Colonic mucosa (tissue), 4 donors: ENCODE data around the gene CHRDL1. TPM values are rescaled to one million over a fixed set of nuclear protein-coding genes. Genes with fewer than 3 reads are reported as not detected.

Experiments
- DNase-seq: peaks from one replicate; pipeline ENCODE4 v3.0.0-alpha.2; 2020
- H3K27ac ChIP-seq: fragments of 200-600 bp; one replicate; pipeline ENCODE4 v1.8.0; 2021
- H3K27me3 ChIP-seq: fragments of 200-600 bp; one replicate; pipeline ENCODE4 v1.8.0; 2021
- H3K36me3 ChIP-seq: fragments of 200-600 bp; one replicate; pipeline ENCODE4 v1.8.0; 2021
- H3K4me1 ChIP-seq: fragments of 200-600 bp; one replicate; pipeline ENCODE4 v1.8.0; 2021; ENCODE audit warnings: mild to moderate bottlenecking
- H3K4me3 ChIP-seq: fragments of 200-600 bp; one replicate; pipeline ENCODE4 v1.8.0; 2021
- H3K9ac ChIP-seq, 2 donors: one replicate each; pipeline ENCODE4 v1.7.0; 2013; ENCODE audit warnings: control low read depth in 2 of 2, low read depth in 2 of 2, low read length in 2 of 2
- H3K9me3 ChIP-seq: fragments of 200-600 bp; one replicate; pipeline ENCODE4 v1.8.0; 2021
- intact Hi-C: fragments of 100-400 bp; cut with DNase I; formaldehyde crosslinking; loops from one replicate; pipeline ENCODE4 v1.14.1; 2022
- total RNA-seq, 2 donors: library from RNA; stranded (reverse); fragmentation: NEBNext Ultra II Directional in 1 of 2; extraction: Animal tissue kit (Norgen Biotek cat#: 25700) in 1 of 2; gene quantifications; one replicate each; pipeline ENCODE4 v1.2.1, GENCODE V29; 2021
- TF ChIP-seq, protein P1 (sequence below): fragments of 200-600 bp; IDR thresholded peaks from one replicate; pipeline ENCODE4 v1.8.0; 2022; ENCODE audit warnings: antibody characterized with exemption, mild to moderate bottlenecking
- donor health status: healthy.
- donor health status: DM: no; HTN: no; CAD: no.
- donor health status: DM: no; HTN: no; CAD: no.

Gene CHRDL1
- total RNA-seq, 2 donors from 2014 or later, result 2.2 to 18.3 TPM

DNA sequence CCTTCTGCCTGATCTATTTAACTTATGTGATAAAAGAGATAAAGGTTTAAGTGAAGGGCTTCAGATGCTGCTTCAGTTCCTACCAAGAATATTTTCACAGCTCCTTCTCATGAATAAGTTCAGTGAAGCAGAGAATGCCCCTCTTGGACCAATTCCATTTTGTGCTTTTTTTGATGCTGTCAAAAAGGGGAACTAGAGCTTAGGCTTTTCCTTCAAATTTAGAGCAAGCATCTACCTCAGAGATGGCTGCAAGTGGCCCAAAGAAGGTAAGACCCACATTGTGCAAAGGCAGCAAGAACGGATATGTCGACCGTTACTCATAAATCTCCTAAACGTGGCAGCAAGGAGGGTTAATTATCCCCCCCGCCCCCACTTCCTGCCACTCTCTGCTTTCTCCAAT is 4.5 kb downstream of the CHRDL1 start:
- intact Hi-C loops, result no loop called here
- TF ChIP-seq, protein P1, sequence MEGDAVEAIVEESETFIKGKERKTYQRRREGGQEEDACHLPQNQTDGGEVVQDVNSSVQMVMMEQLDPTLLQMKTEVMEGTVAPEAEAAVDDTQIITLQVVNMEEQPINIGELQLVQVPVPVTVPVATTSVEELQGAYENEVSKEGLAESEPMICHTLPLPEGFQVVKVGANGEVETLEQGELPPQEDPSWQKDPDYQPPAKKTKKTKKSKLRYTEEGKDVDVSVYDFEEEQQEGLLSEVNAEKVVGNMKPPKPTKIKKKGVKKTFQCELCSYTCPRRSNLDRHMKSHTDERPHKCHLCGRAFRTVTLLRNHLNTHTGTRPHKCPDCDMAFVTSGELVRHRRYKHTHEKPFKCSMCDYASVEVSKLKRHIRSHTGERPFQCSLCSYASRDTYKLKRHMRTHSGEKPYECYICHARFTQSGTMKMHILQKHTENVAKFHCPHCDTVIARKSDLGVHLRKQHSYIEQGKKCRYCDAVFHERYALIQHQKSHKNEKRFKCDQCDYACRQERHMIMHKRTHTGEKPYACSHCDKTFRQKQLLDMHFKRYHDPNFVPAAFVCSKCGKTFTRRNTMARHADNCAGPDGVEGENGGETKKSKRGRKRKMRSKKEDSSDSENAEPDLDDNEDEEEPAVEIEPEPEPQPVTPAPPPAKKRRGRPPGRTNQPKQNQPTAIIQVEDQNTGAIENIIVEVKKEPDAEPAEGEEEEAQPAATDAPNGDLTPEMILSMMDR, result no peak

GRCh38 chrX:110786486-110786885 is 9.1 kb downstream of the CHRDL1 start:
- no peaks in the 10 kb centered on the region for H3K36me3 ChIP-seq
- no peaks in the 10 kb centered on the region for H3K4me1 ChIP-seq
- H3K4me3 ChIP-seq, result no peak overlapping the region
- no peak overlapping the region for H3K9ac ChIP-seq
- H3K27me3 ChIP-seq, result peaks cover 6% of the 10 kb centered on the region
- DNase-seq, result no peak
- no peaks in the 10 kb centered on the region for H3K9me3 ChIP-seq
- no peak overlapping the region for H3K27ac ChIP-seq
- TF ChIP-seq, protein P1, result no peak
- intact Hi-C loops, result no loop called here

More for the DNA sequence above, 4.5 kb downstream of the CHRDL1 start:
- H3K27me3 ChIP-seq, result peaks cover 9% of the 10 kb centered on the region
- H3K9me3 ChIP-seq, result no peaks in the 10 kb centered on the region
- no peaks in the 10 kb centered on the region for H3K36me3 ChIP-seq
- no peak overlapping the region for H3K27ac ChIP-seq
- DNase-seq, result no peak
- no peak overlapping the region for H3K9ac ChIP-seq
- H3K4me1 ChIP-seq, result no peaks in the 10 kb centered on the region
- no peak overlapping the region for H3K4me3 ChIP-seq

GRCh38 chrX:110759785-110760184 is 35.8 kb downstream of the CHRDL1 start:
- no peaks in the 10 kb centered on the region for H3K9me3 ChIP-seq
- no peaks in the 10 kb centered on the region for H3K36me3 ChIP-seq
- H3K27me3 ChIP-seq, result no peaks in the 10 kb centered on the region
- H3K27ac ChIP-seq, result no peak overlapping the region
- TF ChIP-seq, protein P1, result no peak
- no peaks in the 10 kb centered on the region for H3K4me1 ChIP-seq
- intact Hi-C loops, result no loop called here
- DNase-seq, result no peak
- H3K9ac ChIP-seq, result no peak overlapping the region
- no peak overlapping the region for H3K4me3 ChIP-seq

DNA sequence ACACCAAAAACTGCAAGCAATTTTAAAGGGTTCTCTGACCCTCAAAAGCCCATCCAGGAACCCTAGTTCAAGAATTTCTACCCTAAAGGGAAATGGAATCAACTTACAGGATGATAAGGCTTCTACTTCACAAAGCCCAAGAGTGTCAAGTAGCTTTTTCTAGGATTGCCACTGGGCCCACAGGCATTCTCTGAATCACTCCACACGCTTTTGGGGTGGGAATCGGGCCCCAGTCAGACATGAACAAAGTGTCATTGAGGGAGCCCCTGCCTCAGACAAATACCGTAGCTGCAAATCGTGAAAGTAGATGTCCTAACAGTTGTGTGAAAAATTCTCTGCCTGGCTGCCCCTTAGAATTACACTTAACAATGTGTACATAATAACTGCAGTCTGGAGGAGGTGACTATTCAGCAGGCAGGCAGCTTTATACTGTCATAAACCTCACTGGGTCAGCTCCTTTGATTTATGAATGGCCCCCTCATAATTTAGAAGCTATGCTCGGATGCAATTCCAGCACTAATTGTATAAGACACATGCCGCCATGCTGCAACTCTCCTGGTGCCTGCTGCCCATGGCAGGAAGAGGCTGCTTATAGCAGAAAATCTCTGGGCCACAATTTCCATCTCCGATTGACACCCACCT is 36.7 kb downstream of the CHRDL1 start:
- Histone ChIP-seq H3K4me3 (no peak overlapping the region), H3K27me3 (no peaks in the 10 kb centered on the region)
- intact Hi-C loops, result no loop called here

GRCh38 chrX:110755611-110756010 is 40.0 kb downstream of the CHRDL1 start:
- H3K9ac ChIP-seq, result no peak overlapping the region
- no peak for DNase-seq
- TF ChIP-seq, protein P1, result no peak
- no peak overlapping the region for H3K4me3 ChIP-seq
- no peaks in the 10 kb centered on the region for H3K27me3 ChIP-seq
- no peak overlapping the region for H3K27ac ChIP-seq
- H3K36me3 ChIP-seq, result no peaks in the 10 kb centered on the region
- intact Hi-C loops, result no loop called here
- no peaks in the 10 kb centered on the region for H3K9me3 ChIP-seq
- H3K4me1 ChIP-seq, result no peaks in the 10 kb centered on the region

More for the DNA sequence above, 36.7 kb downstream of the CHRDL1 start:
- Histone ChIP-seq H3K4me1 (no peaks in the 10 kb centered on the region), H3K27ac (no peak overlapping the region), H3K36me3 (no peaks in the 10 kb centered on the region), H3K9ac (no peak overlapping the region), H3K9me3 (no peaks in the 10 kb centered on the region)
- no peak for DNase-seq
- TF ChIP-seq, protein P1, result no peak
